Muscle of back (tissue), 11 donors: ENCODE results near the gene IRGQ. TPM values are rescaled to one million over a fixed set of nuclear protein-coding genes. Genes with fewer than 3 reads are reported as not detected.

ENCODE experiments used
- DNase-seq, 3 donors: peaks; one replicate each; pipeline versions ENCODE4 v3.0.0 to v3.0.0-alpha.2; 2013
- polyA plus RNA-seq, 10 donors: library from polyadenylated mRNA; unstranded; fragments of 120-200 nt; gene quantifications; one replicate each; pipeline ENCODE4 v1.2.1, GENCODE V29; 2013; ENCODE audit not compliant: insufficient read length in 10 of 10

The IRGQ gene
- polyA plus RNA-seq, 10 donors = 9.0 to 18.6 (median 11.2) TPM

DNA sequence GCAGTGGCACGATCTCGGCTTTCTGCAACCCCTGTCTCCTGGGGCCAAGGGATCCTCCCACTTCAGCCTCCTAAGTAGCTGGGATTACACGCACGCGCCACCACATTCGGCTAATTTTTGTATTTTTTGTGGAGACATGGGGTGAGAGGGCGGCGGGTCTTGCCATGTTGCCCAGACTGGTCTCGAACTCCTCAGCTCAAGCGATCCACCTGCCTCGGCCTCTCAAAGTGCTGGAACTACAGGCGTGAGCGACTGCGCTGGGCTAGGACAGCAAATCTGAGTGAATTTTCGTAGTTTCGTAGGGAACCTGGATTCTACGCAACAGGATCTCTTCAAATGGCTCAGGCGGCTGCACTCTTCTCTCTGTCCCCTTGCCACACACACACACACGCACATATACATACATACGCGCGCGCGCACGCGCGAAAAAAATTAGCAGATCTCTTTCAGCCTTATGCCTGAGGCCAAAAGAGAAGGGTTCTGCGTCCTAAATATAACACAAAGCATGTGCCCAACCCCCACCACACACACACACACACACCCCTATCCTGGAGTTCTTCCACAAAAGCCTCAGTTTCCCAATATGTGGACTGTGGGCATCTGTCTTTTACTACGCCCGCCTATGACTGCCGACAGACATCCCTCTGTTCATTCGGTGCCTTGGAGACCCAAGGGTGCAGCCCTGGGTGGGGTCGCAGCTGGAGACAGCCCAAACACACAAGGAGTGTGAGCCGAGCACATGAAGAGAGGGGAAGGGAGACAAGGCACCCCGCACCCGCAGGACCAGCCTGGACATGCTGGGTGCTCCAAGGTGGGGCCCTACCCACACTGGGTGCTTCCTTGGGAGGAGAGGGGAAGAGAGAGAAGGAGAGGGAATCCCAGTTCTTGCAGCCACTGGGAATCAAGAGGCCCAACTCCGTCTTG lies 19.7 kb downstream of the IRGQ start:
- peak in 1 of 3 donors; percentile 14 for DNase-seq

DNA sequence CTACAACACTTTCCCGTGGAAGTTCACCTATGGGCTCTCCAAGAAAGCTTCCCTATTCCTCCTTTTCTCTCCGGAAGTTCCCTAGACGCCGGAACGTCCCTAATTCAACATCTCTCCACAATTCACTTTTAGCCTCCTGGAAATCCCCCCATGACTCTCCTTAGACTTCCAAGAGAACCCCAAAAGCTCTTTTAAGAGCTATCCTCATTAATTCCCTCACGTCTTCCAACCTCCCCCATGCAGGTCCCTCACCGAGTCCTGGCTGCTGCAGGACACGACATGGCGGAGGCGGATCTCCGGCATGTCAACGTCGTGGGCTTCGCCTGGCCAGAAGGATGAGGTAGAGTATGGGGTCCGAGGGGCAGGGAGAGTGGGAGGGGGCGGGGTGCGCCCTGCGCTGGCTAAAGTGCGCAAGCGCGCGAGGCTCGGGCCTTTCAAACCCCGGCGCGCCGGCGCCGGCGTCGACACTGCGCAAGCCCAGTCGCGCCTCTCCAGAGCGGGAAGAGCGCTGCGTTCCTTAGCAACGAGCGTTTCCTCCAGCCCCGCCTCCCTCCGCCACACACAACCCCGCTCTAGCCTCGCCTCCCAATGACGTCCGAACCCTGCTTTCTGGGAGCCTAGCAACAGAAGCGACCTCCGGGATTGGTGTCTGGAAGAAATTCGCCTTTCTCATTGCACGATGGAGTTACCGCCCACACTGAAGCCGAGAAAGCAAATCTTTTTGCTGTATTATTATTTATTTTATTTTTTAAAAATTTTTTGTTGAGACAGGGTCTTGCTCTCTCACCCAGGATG lies 20.6 kb downstream of the IRGQ start, which contains the start of the genes PINLYP and XRCC1:
PINLYP (plus strand) TSS at position 646 of the 795 bp plus-strand sequence. CDS start 1,391 bp downstream, outside the sequence.
XRCC1 (minus strand) TSS at position 372 of the 795 bp plus-strand sequence; CDS start at position 303, 69 bp downstream.
- DNase-seq = peak; percentile 99 to 100 (median 99)

DNA sequence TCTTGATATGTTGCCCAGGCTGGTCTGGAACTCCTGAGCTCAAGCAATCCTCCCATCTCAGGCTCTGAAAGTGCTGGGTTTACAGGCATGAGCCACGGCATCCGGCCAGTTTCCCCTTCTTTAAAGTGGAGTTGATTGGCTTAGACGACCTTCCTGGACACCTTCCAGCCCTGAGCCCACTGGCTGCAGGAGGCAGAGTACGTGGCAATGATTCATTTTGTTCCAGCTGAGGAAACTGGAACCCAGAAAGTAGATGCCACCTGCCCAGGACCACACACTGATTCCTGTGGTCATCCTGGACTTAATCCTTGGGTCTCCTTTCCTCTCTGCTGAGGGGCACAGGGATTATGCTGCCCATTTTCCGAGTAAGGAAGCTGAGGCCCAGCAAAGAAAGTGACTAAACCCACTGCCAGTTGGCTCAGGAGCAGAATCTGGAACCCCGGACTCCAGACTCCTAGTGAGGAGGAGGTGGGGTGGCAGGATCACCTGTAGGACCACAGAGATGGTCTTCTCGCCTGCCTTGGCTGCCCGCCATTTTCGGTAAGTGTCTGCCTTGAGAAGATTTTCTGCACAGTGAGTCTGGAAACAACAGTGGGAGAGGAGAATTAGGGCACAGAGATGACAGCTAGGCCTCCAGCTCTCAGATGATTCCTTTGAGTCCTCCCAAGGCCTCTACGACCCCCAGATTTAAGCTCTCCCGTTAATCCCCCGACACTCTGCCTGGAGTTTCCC lies 21.3 kb downstream of the IRGQ start:
- DNase-seq = no peak

DNA sequence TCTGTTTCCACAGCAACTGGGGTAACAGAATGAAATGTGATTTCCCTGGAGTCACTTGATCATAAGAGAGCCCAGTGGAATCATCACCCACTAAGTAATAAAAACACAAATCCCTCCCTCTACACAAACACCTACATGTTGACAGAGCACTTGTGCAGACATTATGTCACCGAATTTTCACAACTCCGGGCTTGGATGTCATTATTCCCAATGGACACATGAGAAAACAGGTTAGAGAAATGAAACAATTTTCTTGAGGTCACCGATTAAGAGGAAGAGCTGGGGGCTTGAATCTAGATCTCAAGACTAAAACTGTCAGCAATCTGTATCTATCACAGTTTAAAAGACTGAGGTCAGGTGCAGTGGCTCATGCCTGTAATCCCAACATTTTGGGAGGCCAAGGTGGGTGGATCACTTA lies 23.8 kb downstream of the IRGQ start:
- DNase-seq = no peak

DNA sequence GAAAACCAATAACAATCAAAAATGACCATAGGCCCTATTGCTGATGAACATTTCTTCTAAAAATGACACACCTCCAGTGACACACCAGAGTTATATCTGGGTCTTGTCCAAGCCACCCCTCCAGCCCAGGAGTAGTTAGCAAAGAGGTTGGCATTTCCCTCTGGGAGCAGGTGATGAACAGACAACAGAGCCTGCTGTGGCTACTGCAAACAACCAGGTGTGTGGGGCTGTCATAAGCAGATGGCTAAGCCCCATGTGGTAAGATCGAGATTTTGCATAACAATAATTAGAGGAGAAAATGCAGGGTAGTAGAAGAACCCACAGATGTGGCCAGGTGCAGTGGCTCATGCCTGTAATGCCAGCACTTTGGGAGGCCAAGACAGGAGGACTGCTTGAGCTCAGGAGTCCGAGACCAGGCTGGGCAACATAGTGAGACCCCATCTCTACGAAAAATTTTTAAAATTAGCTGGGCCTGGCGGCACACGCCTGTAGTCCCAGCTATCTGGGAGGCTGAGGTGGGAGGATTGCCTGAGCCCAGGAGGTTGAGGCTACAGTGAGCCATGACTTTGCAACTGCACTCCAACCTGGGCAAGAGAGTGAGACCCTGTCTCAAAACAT lies 25.7 kb downstream of the IRGQ start:
- DNase-seq = no peak

DNA sequence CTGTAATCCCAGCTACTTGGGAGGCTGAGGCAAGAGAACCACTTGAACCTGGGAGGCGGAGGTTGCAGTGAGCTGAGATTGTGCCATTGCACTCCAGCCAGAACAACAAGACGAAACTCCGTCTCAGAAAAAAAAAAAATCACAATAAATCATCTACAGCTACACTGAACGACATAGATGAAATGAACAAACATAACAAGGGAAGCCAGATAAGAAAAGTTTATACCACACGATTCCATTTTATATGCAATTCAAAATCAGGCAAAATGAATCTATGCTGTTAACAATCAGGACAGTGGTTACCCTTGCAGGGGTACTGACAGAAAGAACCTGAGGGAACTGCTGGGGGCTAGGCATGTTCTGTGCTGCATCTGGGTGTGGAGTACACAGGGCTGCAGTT lies 26.3 kb downstream of the IRGQ start:
- DNase-seq = no peak

DNA sequence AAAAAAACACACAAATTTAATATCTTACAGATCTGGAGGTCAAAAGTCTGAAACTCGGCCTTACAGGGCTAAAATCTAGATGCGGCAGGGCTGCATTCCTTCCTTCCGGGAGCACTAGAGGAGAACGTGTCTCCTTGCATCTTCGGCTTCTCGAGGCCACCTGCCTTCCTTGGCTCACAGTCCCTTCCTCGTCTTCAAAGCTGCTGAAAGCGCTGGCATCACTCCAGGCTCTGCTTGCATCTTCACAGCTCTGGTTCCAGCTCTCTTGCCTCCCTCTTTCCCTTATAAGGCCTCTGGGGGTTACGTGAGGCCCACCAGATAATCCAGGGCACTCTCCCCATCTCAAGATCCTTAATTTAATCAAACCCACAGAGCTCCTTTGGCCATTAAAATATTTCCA lies 31.1 kb downstream of the IRGQ start:
- DNase-seq = peak in 1 of 3 donors; percentile 34

DNA sequence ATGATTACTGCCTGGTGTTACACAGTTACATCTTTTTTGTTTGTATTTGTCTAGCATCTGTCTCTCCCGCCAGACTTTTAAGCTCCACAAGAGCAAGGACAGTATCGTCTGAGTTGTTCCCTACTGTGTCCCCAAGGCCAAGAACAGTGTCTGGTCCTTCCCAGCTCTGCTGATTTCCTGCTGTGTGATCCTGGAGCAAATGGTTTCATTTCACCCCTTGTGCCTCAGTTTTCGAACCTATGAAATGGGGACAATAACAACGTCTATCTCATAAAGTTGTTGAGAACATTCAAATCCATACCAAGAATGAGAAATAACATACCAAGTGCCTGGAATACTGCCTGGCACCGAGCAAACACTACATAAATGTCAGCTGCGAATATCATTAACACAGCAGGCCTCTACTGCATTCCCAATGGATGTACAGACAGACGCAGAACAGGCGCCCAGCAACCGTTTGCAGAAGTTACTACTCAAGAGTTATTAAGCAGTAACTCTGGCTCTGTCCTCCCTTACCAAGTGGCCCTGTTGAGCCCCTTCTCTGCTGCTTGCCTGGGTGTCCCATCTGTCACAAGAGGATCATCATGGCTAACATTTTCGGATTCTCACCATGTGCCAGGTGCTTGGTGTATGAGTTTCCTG lies 32.0 kb downstream of the IRGQ start:
- no peak for DNase-seq

DNA sequence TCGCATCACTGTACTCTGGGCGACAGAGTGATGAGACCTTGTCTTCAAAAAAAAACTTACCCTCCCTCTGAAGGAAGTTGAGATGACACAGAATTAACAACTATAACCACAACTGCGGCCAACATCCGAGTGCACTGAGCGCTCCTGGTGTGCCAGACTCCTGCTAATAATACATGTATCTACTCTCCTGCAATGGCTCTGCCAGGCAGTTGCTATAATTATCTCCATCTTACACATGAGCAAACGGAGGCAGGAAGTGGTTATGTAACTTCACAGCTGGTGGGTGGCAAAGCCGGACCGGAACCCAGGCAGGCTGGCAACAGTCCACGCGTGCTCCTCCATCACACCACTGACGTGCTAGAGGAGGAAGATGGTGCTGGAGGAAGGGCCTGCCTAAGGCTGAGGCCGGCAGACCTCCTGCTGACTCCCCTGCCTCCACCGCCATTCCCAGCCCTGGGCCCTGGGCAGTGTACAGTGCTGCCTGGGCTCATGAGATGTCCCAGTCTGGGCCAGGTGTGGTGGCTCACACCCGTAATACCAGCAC lies 33.2 kb downstream of the IRGQ start:
- DNase-seq = peak; percentile 44 to 63 (median 49)

DNA sequence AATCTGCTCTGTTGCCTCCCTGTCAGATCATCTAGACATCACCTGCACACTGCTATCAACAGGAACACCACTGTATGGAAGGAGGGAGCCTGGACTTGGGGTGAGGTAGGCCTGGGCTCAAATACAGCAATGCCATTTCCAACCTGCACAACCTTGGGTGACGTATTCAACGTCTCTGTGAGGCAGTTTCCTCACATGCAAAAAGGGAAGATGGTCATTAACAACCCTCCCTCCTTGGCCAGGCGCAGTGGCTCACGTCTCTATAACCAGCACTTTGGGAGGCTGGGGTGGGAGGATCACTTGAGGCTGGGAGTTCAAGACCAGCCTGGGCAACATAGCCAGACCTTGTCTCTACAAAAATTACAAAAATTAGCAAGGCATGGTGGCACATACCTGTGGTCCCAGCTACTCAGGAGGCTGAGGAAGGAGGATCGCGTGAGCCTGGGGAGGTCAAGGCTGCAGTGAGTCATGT lies 33.7 kb downstream of the IRGQ start:
- DNase-seq = no peak

DNA sequence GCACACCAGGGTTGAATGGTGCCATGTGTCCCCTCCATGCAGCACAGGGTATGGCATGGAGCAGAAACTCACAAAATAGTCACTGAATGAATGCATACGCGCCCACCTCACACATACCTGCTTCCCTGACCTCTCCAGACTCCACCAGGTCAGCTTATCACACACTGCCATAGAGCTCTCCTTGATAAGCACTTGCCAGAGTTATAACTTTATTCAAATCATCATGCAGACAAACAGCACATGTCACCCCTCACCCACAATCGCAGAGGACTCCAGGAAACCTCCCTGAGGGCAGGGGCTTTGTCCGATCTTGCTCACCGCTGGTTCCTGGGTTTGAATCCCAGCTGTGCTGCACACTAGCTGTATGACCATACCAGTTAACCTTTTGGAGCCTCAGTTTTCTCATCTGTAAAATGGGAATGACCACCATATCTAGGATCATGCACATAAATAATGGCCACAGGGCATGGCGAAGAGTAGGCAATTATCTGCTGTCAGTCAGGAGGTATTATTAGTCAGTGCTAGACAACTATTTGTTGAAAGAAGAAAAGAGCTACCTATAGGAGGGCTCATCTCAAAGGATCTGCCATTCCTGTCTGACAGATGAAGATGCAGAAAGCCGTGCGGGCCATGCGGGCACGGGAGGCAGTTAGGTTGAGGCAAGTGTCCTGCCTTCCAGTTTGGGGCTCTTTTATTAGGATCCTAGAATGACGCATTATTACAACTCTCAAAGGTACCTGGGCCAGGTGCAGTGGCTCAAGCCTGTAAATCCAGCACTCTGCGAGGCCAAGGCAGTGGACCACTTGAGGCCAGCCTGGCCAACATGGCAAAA lies 34.6 kb downstream of the IRGQ start:
- DNase-seq = no peak

DNA sequence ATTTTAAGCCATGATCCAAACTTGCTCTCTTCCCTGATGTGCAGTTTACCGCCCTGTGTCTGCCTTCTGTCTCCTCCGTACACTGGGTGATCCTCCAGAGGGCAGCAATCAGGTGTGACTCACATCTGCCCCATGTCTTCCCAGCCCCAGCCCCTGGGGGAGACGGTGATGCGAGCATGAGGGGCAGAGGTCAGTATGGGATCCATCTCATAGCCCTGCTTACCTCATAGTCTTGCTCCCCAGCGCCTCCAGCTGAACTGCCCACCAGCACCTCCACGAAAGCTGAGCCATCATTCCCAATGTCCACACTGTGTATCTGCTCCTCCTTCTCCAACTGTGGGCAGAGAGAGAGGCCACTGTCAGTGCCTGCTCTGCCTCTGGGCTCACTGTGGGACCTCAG lies 35.2 kb downstream of the IRGQ start:
- no peak for DNase-seq

DNA sequence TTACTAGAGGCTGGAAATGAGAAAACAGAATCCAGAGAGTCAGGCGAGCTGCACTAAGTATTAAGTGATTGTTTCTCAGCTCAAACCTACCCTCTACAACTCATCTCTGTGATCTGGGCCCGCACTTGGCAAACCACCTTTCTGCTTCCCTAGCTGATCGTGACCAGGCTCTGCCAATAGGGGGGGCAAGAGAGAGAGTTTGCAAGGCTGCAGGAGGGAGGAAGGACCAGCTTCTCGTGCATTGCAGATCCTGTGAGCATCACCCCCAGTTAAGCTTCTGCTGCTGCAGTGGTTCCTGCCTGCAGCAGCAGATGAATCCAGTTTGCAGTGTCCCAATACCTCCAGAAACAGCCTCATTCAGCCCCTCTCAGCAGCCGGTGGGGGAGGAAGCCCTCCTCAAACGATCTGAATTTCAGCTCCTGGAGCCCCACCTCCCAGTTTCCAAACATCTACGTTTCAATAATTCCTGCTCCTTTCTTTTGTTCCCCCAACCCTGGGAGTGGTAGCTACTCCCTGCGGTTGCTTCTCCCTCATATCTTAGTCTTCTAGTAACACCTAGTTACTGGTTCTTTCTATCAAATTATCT lies 40.7 kb downstream of the IRGQ start:
- DNase-seq = peak in 2 of 3 donors; percentile 69 to 79

DNA sequence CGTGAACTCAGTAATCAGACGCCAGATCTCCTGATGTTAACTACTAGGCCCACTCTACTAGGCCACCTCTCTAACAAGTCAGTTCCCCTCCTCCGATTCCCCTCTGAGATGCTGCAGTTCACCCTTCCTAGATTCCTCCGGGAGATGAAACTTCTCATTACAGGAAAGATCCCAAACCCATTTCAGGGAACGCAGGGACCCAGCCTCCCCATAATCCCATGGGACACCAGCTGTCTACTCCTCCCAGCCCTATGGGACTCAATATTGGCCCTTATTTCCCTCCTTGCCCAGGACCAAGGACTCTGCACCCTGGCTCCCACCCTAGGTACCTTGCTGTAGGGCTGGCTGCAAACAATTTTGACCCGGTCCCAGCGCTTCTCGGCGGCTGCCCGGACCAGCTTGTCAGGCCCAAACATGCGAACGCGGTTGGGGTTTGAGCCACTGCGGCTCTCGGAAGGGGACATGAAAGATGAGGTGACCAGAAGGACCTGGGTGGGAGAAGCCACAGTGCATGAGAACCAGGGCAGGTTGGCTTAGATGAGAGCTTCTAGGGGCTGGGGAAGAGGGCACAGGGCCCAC lies 41.5 kb downstream of the IRGQ start:
- DNase-seq = no peak

DNA sequence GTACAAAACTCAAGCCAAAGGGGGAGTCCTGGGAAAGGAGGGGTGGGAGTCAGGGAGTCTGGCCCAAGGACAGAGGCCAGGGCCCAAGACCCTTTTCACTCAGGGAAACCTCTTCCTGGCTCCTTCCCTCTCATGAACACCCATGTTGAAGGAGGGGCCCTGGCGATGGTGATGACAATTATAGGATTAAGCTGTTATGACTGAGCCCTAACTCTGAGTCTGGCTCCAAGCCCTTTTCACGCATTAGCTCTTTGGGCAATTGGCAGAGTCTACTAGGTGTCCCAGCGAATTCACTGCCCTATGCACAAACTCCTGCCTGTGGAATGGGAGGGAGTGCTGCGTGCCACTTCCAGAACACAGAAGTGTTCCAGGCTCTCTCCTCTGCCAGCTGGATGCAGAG lies 42.3 kb downstream of the IRGQ start:
- DNase-seq = no peak

DNA sequence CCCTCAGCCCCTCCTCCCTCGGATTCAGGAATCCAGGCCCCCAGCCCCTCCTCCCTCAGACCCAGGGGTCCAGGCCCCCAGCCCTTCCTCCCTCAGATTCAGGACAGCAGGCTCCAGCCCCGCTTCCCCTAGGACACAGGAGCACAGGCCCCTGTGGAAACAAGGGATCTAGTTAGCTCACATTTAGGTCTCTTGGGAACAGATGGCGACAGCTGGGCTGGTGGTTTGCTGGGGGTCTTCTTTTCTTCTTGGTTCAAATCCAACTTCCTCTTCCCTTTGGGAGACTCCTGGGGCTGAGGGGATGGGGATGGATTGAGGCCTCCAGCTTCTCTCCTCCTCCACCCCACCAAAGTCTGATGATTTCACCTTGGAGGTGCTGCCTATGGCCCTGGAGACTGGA lies 43.3 kb downstream of the IRGQ start:
- no peak for DNase-seq

DNA sequence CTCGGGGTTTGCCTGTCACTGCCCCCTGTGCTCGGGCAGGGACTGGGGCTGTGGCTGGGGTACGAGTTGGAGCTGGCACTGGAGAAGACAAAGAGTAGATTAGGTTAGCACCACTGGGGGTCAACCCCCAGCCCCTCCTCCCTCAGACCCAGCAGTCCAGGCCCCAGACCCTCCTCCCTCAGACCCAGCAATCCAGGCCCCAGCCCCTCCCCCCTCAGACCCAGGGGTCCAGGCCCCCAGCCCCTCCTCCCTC lies 43.8 kb downstream of the IRGQ start:
- no peak for DNase-seq

DNA sequence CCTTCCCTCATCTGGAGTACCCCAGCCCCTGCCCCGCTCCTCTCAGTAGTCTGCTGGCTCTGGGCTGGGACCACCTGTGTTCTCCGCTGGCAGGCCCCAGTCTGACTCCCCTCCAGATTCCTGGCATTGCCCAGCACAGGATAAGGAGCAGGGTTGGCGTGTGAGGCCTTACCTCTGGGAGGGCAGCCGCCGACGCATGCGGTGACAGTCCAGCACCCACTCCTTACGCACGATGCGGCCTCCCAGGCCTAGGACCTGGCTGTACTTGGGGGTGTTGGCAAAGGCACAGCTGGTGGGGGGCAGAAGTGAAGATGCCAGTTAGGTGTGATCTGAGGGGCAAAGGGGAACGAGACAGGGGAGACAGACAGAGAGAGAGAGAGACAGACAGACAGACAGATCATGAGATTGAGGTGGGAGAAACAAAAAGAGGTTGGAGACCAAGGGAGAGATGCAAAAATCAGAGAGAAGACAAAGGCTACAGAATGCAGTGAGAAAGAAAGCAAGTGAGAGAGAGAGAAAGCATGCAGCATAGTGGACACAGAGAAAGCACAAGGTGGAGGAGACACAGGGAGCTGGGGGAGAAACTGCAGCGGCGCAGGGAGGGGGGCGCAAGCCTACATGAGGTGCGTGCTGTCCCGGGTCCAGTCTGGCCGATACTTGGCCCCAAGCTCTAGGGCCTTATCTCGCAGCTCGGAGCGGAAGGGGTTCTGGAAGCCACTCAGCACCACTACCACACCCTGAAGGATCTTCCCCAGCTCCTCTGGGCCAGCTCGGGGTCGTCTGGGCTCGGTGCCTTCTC lies 44.3 kb downstream of the IRGQ start:
- DNase-seq = no peak
